HUES64 (cell line): Measurements from ENCODE around the gene DRD4.

Experiments used
- H3K27ac ChIP-seq: 2 replicates; pipeline ENCODE4 v1.7.0; 2013; ENCODE audit warnings: low read depth, low read length, inconsistent platforms
- H3K27me3 ChIP-seq: 2 replicates; pipeline ENCODE4 v1.6.1; 2013; ENCODE audit warnings: mild to moderate bottlenecking, low read length; ENCODE audit not compliant: insufficient read depth
- H3K36me3 ChIP-seq: 2 replicates; pipeline ENCODE4 v1.6.1; 2013; ENCODE audit warnings: mild to moderate bottlenecking, low read length; ENCODE audit not compliant: insufficient read depth
- H3K4me1 ChIP-seq: 2 replicates; pipeline ENCODE4 v1.6.1; 2013; ENCODE audit warnings: mild to moderate bottlenecking, low read length, moderate library complexity; ENCODE audit not compliant: insufficient read depth
- H3K4me3 ChIP-seq: 2 replicates; pipeline ENCODE4 v1.5.1; 2013; ENCODE audit warnings: mild to moderate bottlenecking, low read length, moderate library complexity
- H3K9ac ChIP-seq: 2 replicates; pipeline ENCODE4 v1.6.1; 2013; ENCODE audit warnings: mild to moderate bottlenecking, low read depth, low read length
- H3K9me3 ChIP-seq: 2 replicates; pipeline ENCODE4 v1.6.1; 2013; ENCODE audit warnings: low read depth, low read length; ENCODE audit not compliant: insufficient read depth
- WGBS: fragments of 150-250, 120-280 bp; methylation state at CpG from one replicate; pipeline ENCODE4 v1.1.7; 2013; ENCODE audit warnings: missing lambda C conversion rate; 5-methylcytosine and 5-hydroxymethylcytosine counted together

Gene DRD4

GRCh38 chr11:624705-625635 is 12.1 kb upstream of the DRD4 start, which contains the start of gene CDHR5:
Gene CDHR5, minus strand, starts transcription at chr11:624955. Its CDS starts 53 bp downstream, at chr11:624902.
- Histone ChIP-seq H3K27me3 (peaks cover 7% of the 10 kb centered on the region; the same call in 1 of the 2 replicates), H3K27ac (no peak within 1 kb of the TSS), H3K9me3 (no peaks in the 10 kb centered on the region), H3K4me3 (no peak within 1 kb of the TSS), H3K9ac (no peak within 1 kb of the TSS), H3K4me1 (no peaks in the 10 kb centered on the region), H3K36me3 (no peaks in the 10 kb centered on the region)
- 90% methylated on average over 33 of the region's 33 CpGs for WGBS

GRCh38 chr11:625636-626268 is 11.3 kb upstream of the DRD4 start:
- 81% methylated on average over 22 of the region's 22 CpGs for WGBS
- H3K4me3 ChIP-seq = no peak overlapping the region
- no peaks in the 10 kb centered on the region for H3K9me3 ChIP-seq

GRCh38 chr11:626475-627307 is 10.4 kb upstream of the DRD4 start, which contains the start of gene SCT:
Gene SCT, minus strand, starts transcription at chr11:627181. Its CDS starts 38 bp downstream, at chr11:627143.
- H3K27me3 ChIP-seq = peaks cover 7% of the 10 kb centered on the region; the same call in 1 of the 2 replicates
- no peaks in the 10 kb centered on the region for H3K9me3 ChIP-seq
- no peaks in the 10 kb centered on the region for H3K4me1 ChIP-seq
- H3K27ac ChIP-seq = no peak within 1 kb of the TSS
- H3K4me3 ChIP-seq = 0 out of 2 replicates have a peak within 1 kb of the TSS, but pooled peaks have one; percentile 21
- H3K36me3 ChIP-seq = no peaks in the 10 kb centered on the region
- H3K9ac ChIP-seq = no peak within 1 kb of the TSS
- WGBS = 11% methylated on average over 72 of the region's 72 CpGs

More at GRCh38 chr11:625636-626268, 11.3 kb upstream of the DRD4 start:
- Histone ChIP-seq H3K4me1 (no peaks in the 10 kb centered on the region), H3K36me3 (no peaks in the 10 kb centered on the region), H3K27me3 (peaks cover 7% of the 10 kb centered on the region; the same call in 1 of the 2 replicates), H3K9ac (no peak overlapping the region), H3K27ac (no peak overlapping the region)

GRCh38 chr11:627308-627576 is 9.8 kb upstream of the DRD4 start:
- Histone ChIP-seq H3K36me3 (no peaks in the 10 kb centered on the region), H3K4me3 (no peak overlapping the region), H3K27ac (no peak overlapping the region), H3K9me3 (no peaks in the 10 kb centered on the region), H3K9ac (no peak overlapping the region), H3K27me3 (peaks cover 7% of the 10 kb centered on the region; the same call in 1 of the 2 replicates), H3K4me1 (no peaks in the 10 kb centered on the region)
- 23% methylated on average over 28 of the region's 28 CpGs for WGBS

- H3K27me3 ChIP-seq = peaks cover 7% of the 10 kb centered on the region; the same call in 1 of the 2 replicates
- 93% methylated on average over 31 of the region's 31 CpGs for WGBS
- H3K4me1 ChIP-seq = no peaks in the 10 kb centered on the region
- no peak overlapping the region for H3K9ac ChIP-seq
- H3K27ac ChIP-seq = no peak overlapping the region
- H3K4me3 ChIP-seq = no peak overlapping the region
- no peaks in the 10 kb centered on the region for H3K36me3 ChIP-seq
- no peaks in the 10 kb centered on the region for H3K9me3 ChIP-seq
Observed at GRCh38 chr11:628056-628455, 9.0 kb upstream of the DRD4 start.

- H3K27me3 ChIP-seq = peaks cover 7% of the 10 kb centered on the region; the same call in 1 of the 2 replicates
- no peak overlapping the region for H3K9ac ChIP-seq
- WGBS = 62% methylated on average over 9 of the region's 10 CpGs
- H3K9me3 ChIP-seq = no peaks in the 10 kb centered on the region
- no peak overlapping the region for H3K4me3 ChIP-seq
- no peaks in the 10 kb centered on the region for H3K36me3 ChIP-seq
- no peaks in the 10 kb centered on the region for H3K4me1 ChIP-seq
- no peak overlapping the region for H3K27ac ChIP-seq
Observed at GRCh38 chr11:629237-629583, 7.9 kb upstream of the DRD4 start.

GRCh38 chr11:630871-631270 is 6.2 kb upstream of the DRD4 start:
- H3K4me3 ChIP-seq = no peak overlapping the region
- no peaks in the 10 kb centered on the region for H3K36me3 ChIP-seq
- no peak overlapping the region for H3K27ac ChIP-seq
- H3K4me1 ChIP-seq = no peaks in the 10 kb centered on the region
- 92% methylated on average over 5 of the region's 5 CpGs for WGBS
- no peaks in the 10 kb centered on the region for H3K9me3 ChIP-seq
- H3K9ac ChIP-seq = no peak overlapping the region
- H3K27me3 ChIP-seq = peaks cover 18% of the 10 kb centered on the region

- H3K9ac ChIP-seq = no peak overlapping the region
- no peaks in the 10 kb centered on the region for H3K36me3 ChIP-seq
- H3K4me1 ChIP-seq = peaks cover 25% of the 10 kb centered on the region
- H3K4me3 ChIP-seq = peak overlapping the region; percentile 57
- no peak overlapping the region for H3K27ac ChIP-seq
- H3K27me3 ChIP-seq = peaks cover 60% of the 10 kb centered on the region
- H3K9me3 ChIP-seq = no peaks in the 10 kb centered on the region
- 65% methylated on average over 22 of the region's 22 CpGs for WGBS
Observed at GRCh38 chr11:635945-636510, 1.0 kb upstream of the DRD4 start.

GRCh38 chr11:637333-637592 is 194 bp downstream of the DRD4 start:
- 1% methylated on average over 34 of the region's 34 CpGs for WGBS
- H3K4me1 ChIP-seq = peaks cover 25% of the 10 kb centered on the region
- H3K9ac ChIP-seq = peak overlapping the region; percentile 77

GRCh38 chr11:637593-638521 is 788 bp downstream of the DRD4 start:
- peak overlapping the region; percentile 77 for H3K9ac ChIP-seq
- WGBS = 2% methylated on average over 53 of the region's 55 CpGs
- H3K9me3 ChIP-seq = no peaks in the 10 kb centered on the region
- peaks cover 25% of the 10 kb centered on the region for H3K4me1 ChIP-seq
- H3K4me3 ChIP-seq = peak overlapping the region; percentile 57
- no peaks in the 10 kb centered on the region for H3K36me3 ChIP-seq
- H3K27ac ChIP-seq = peak overlapping the region; percentile 86; the same call in 1 of the 2 replicates
- H3K27me3 ChIP-seq = peaks cover 62% of the 10 kb centered on the region

More at GRCh38 chr11:637333-637592, 194 bp downstream of the DRD4 start:
- Histone ChIP-seq H3K27ac (no peak overlapping the region), H3K27me3 (peaks cover 62% of the 10 kb centered on the region), H3K4me3 (peak overlapping the region; percentile 57), H3K9me3 (no peaks in the 10 kb centered on the region), H3K36me3 (no peaks in the 10 kb centered on the region)
